Stimulated activated CD4-positive, alpha-beta T cell treated with anti-CD3 and anti-CD28 coated beads, Interleukin-2, amount 100 ng/mL, for 4 hours (primary cell): ENCODE results near the gene PTCHD4.
"Not testable (repeated sequence)": the region's sequence is repeated elsewhere in the genome, so short reads cannot be mapped to it uniquely, and the experiment has no call there.

ENCODE experiments used
- DNase-seq: peaks from one replicate; pipeline ENCODE4 v3.0.0-alpha.2; 2020; ENCODE audit warnings: low read depth

Gene PTCHD4

DNA sequence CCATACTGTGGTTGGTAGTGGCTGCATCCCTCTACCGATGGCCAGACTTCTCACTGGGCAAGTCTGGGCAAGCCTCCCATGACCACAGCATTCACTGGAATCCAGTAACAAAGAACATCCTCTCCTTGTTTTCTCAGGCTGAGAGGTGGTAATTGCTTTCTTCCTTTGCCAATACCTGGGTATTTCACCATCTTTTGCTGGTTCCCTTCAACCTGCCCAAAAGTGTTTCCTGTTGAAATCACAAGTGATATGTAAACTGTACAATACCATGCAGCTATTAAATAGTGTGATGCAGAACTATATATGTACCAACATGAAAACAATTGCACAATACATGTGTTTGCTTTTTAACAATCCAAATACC is at the start of gene PTCHD4:
Gene PTCHD4, minus strand, starts transcription at position 55 of the 364 bp plus-strand sequence. CDS start 42,240 bp downstream, outside the sequence.
- no peak for DNase-seq

DNA sequence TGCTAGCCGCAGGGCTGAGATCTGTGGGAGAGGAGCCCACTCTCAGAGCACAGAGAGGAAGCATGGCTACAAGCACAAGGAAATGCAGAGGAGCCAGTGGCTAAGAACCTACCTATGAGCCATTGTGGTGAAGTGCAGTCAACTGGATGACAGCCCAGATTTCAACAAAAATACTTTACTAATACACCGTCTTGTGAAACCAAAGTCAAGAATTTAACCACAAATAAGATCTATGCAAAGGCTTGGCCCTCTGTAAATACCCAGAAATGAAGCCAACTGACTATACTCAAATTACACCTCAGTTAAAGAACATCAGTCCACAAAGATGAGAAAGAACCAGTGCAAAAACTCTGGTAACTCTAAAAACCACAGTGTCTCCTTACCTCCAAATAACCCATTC is 40.1 kb upstream of the PTCHD4 start:
- no peak for DNase-seq

- DNase-seq = no peak
These were observed 39.7 kb upstream of the PTCHD4 start for GRCh38 chr6:48150701-48151100.

- DNase-seq = no peak
These were observed 36.1 kb upstream of the PTCHD4 start for GRCh38 chr6:48147051-48147450.

DNA sequence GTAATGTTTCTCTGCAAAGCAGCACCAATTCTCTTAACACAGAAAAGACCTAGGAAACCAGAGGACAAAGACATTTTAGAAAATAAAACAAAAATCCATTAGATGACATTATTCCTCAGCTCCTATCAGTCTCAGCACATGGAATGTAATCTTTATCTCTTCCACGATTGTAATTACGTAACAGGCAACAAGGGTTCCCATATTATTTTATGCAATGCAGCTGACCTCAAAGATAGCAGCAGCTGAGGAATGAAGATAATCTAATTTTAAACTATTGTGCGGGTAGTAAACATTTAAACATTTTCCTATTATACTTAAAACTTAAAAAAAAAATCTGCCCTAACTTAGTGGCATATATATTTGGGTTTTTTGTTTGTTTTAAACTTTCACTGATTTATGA is 33.0 kb upstream of the PTCHD4 start:
- DNase-seq = no peak

DNA sequence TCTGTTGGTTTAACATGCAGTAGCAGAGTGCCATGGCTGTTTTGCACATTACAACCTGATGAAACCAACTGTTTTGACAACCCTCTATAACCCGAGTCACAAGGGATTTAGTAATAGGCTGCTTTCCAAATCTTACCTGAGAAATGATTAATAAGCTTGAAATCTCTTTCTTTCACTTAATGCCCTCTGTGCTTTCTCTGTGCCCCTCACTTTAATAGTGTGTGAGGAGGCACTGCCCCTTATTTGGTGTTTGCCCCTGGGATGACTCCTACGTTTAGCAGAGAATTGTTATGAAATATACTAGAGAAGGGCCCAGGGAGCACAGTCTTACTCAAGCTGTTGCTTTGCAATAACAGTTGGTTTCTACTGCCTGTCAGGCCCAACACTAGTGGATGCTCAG is 31.0 kb upstream of the PTCHD4 start:
- no peak for DNase-seq

DNA sequence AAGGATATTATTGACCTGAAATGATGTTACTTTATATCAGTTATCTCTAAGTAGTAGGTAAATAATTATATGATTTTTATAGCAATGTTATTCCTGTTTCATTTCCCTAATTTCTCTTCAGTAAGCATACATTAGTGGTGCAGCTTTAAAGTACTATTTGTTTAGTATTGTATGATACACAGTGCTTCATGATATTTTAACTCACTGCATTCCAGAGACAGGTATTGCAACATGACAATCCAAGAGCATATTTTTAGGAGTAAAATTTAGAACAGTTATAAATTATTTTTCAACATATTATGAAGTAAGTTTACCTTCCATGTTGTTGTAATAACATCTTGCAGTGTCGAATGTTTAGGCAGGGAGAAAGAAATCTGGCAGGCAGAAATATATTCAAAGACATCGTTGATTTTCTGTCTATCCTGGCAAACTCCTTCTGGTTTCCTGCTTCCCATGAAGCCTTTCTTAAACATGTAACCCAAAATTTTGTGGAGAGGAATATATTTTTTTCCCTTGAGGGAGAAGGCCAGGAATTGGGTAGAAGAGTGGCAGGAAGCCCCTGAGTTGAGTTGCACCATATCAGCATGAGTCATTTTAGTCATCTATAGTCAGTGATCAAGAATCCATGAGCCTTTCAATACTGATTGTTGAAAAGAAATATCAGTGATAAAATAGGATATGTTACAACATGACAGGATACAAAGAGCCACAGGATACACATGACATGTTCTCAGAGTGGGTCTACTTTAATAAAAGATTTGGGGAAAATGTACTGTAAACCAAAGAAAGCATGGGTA is 29.0 kb upstream of the PTCHD4 start:
- no peak for DNase-seq

DNA sequence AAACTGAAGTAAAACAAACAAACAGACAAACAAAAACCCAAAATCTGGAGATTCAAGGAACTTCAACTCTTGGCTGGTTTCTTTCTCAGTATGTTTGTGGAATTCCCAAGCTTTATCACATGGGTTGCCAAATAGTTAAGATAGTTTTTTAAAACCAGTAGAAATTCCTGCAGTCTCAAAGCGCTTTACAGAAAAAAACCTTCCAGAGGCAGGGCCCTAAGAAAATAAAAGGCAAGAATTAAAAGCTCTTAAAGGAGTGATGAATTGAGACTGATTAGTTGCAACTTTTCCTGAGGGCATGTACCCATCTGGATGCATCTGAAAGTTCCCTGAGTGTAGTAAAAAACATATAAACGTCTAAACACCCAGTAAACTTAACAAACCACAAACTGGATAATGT is 25.9 kb upstream of the PTCHD4 start:
- no peak for DNase-seq

DNA sequence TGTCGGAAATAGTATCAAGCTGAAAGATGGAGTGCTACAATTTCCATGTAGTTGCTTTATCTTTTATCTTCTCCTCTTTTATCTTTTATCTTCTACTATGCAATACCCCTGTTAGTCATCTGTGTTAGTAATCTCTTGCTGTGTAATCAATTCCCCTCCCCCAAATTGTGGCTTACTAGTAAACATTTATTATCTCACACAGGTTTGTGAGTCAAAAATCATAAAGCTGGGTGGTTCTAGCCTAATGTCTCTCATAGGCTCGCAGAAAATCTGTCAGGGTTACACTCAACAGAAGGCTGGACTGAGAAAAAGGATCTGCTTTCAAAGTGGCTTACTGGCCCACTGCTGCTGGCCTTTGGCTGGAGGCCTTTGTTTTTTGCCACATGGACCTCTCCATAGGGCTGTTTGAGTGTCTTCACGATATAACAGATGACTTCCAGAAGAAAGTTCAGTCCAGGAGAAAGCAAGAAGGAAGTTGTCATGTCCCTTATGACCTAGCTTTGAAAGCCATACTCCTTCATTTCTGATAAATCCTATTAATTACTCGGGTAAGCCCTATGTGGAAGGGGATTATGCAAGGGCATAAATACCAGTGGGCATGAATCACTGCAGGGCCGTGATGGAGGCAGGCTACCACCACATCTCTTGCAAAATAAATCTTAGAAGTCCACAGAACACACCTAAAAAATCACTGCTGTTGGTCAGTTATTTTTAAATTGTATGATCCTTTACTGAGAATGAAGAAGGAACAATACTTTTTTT is 24.5 kb upstream of the PTCHD4 start:
- DNase-seq = no peak

DNA sequence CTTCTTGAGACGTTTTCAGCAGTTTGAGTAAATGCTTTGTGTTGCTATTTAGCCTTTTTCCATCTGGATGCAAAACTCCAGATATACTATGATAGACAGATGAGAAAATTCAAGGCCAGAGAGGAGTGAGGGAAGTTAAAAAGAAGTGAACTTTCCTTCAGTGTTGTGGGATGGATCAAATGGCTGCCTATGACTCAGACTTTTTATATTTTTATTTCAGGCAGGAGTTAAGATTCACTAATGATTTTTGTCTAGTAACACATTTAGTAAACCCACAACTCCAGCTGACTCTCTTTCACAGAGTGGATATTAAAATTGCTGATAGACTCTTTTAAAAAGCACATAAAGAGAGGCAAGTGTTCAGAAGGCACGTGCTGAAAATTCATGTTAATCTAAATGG is 23.2 kb upstream of the PTCHD4 start:
- no peak for DNase-seq

GRCh38 chr6:48123601-48124000 is 12.6 kb upstream of the PTCHD4 start:
- no peak for DNase-seq

GRCh38 chr6:48121983-48122749 is 11.2 kb upstream of the PTCHD4 start:
- not testable (repeated sequence) for DNase-seq

DNA sequence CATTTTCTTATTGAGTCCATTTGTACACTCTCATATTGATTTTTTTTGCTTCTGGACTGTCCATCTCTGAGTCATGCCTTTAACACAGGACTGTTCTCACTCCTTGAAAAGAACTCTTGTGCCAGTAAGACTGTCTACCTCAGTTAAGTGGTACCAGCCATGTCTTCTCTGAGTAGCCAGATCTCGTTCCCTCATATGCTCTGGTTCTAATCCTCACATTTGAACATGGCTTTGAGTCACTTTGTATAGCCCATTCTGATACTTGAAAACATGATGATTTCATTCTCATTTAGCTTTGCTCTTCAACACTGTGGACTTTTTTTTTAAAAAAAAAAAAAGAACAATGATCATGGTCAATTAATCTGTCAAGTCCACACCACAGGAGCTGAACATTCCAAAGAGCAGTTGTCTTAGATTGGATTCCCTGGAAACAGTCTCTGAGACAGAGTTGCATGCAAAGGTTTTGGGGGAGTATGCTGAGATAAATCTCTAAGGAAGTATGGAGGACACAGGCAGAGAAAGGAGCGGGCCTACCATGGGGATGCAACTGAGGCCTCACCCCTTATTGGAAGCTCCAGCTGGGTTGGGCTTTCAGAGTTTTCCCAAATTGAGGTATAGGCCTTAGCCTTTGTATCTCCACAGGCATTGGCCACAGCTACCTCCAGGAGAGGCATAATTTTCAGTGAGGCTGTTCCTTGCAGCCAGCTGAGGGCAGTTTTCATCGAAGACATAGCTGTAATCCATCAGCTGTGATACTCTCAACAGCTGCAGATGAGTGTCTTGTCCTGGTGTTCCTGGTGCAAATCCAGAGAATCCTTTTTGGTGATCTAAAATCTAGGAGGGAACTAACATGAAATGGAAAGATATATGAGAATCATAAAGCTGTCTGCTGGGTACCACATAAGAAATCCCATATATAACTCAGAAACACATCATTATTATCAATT is 6.0 kb upstream of the PTCHD4 start:
- DNase-seq = no peak

DNA sequence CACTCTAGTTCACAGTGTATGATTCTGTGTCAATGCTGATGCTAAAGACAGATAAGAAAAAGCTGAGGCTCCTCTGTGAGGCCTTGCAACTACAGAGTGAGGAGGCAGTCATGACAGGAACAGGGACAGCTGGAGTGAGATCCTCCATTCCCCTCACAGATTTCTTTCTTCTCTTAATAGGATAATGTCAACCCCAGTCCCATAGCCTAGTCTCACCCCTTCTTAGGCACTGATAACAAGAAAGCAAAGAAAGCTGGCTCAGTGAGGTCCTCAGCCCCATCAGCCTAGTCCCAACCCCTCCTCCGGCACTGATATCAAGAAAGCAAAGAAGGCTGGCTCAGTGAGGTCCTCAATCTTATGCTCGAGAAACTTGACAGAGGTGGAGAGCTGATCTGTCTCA is 2.1 kb upstream of the PTCHD4 start:
- no peak for DNase-seq

DNA sequence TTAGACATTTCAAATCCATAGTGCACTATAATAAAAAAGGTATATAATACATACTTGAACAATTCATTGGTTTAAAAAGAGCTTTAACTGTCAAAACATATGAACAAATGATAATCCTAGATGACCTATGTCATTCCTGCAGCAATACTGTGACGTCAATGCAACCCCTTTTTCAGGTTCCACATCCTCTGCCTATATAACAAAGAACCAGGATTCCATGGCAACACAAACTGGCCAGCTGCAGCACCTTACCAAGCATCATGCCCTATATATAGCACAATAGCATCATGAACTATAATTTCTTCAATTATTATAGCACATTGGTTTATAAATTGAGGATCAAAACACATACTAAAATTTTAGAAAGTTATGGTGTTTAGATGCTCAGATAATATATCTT is 578 bp upstream of the PTCHD4 start:
- no peak for DNase-seq

DNA sequence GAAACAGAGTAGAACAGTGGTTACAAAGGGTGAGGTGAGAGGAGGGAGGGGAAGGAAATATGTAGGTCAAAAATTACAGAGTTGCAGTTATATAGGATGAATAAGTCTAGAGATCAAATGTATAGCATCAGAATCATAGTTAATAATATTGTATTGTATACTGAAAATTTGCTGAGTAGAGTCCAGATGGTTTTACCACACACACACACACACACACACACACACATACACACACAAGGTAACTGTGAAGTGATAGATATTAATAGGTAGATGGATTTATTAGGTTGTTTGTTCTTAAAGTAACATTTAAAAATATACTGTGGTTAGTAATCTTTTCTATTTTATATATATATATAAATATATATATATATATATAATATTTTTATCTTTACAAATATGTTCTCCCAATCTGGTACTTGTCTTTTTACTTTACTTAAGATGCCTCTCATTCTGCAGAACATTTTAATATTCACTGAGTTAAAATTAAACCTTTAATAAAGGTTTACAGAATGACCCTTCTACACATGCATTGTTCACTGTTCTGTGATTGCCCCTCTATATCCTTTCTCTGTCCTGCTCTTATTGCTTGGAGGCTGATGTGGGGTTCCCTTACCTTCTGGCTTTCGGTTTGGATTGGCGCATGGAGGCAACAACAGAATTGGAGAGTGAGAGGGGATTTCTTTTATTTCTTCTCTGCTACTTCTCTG is 408 bp downstream of the PTCHD4 start:
- DNase-seq = no peak

- no peak for DNase-seq
These were observed 1.1 kb downstream of the PTCHD4 start for GRCh38 chr6:48109944-48110343.

DNA sequence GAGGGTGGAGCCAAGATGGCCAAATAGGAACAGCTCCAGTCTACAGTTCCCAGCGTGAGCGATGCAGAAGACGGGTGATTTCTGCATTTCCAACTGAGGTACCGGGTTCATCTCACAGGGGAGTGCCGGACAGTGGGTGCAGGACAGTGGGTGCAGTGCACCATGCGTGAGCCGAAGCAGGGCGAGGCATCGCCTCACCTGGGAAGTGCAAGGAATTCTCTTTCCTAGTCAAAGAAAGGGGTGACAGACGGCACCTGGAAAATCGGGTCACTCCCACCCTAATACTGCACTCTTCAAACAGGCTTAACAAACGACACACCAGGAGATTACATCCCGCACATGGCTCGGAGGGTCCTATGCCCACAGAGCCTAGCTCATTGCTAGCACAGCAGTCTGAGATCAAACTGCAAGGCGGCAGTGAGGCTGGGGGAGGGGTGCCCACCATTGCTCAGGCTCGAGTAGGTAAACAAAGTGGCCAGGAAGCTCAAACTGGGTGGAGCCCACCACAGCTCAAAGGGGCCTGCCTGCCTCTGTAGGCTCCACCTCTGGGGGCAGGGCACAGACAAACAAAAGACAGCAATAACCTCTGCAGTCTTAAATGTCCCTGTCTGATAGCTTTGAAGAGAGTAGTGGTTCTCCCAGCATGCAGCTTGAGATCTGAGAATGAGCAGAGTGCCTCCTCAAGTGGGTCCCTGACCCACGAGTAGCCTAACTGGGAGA is 8.4 kb downstream of the PTCHD4 start:
- DNase-seq = not testable (repeated sequence)

DNA sequence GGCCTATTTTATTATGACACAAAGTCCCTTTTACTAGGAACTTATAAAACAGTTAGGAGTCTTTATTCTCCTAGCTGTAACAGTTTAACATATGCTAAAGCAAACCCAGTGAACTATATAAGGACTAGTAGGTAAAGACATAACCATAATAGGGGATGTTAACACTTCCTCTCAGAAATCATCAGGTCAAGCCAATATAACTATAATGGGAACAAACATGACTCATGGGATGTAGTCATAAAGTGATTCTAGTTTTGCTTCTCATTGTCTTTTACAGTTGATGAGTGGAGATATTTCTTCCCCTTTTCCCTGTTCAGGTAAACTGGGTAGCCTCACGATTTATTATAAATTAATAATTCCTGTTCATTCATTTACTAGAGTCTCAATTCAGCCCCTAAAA is 9.7 kb downstream of the PTCHD4 start:
- no peak for DNase-seq

DNA sequence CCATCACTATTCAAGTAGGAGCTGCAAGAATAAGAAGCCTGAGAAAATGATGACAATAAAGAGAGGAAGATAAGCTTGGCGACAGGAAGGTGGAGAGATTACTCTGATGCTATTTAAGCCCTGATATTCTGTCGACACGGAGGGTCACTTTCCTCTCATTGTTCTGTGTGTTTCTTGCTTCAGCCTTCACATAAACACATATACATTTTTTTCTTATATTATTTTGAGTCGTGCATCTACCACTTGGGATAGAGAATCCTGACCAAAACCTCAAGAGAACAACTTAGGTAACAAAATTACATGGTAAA is 10.5 kb downstream of the PTCHD4 start:
- no peak for DNase-seq
